ENCODE data around the gene SLC35F6.

GRCh38 chr2:26718949-26719686, 45.0 kb upstream of the SLC35F6 start:
- TF ChIP-seq TAF1 (IDR thresholded peaks at IDR 0.05; ENCODE audit: borderline replicate concordance, insufficient read depth, low read length) (no peak), SIN3A (IDR thresholded peaks at IDR 0.05; ENCODE audit: borderline replicate concordance, insufficient read depth, low read length) (no peak), POLR2AphosphoS5 (IDR thresholded peaks at IDR 0.05; ENCODE audit: low read depth, low read length) (no peak), REST (IDR thresholded peaks at IDR 0.05; ENCODE audit: insufficient read depth in 1 of 2, low read depth in 2 of 2, low read length in 2 of 2) (no peak)

Data from PFSK-1 (cell line).